ENCODE results near the gene NAP1L1.

DNA sequence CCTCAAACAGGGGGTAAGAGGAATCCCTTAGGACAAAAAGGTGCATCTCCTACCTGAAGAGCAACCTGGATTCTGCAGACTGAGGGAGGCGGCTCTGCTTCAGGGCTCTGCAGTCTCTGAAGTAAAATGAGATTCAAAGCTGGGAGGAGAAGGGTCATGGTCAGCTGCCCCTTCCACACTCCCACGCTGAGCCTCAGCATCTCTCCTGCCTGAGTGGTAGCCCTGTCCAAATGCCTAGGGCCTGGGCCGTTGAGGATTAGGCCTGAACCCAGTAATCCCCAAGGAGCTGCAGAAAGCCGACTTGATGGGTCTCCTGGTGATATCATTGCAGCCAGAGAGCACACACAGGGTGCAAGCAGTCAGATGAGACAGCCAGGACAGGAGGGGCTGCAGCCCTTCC lies 71.8 kb downstream of the NAP1L1 start:
- TF ChIP-seq CTCF (IDR thresholded peaks at IDR 0.05 in 8 of 11, conservative IDR thresholded peaks at IDR 0.05 in 3 of 11) (no peak), POLR2AphosphoS5 (IDR thresholded peaks at IDR 0.05) (no peak), POLR2A (IDR thresholded peaks at IDR 0.05) (no peak)
